Activated CD8-positive, alpha-beta memory T cell treated with anti-CD3 and anti-CD28 coated beads for 48 hours (primary cell): ENCODE data around the gene SIT1.
"Not testable (repeated sequence)": the region's sequence is repeated elsewhere in the genome, so short reads cannot be mapped to it uniquely, and the experiment has no call there.

Experiments
- DNase-seq, 3 experiments: peaks; one replicate each; pipeline ENCODE4 v3.0.0-alpha.2; 2020; ENCODE audit warnings: low read depth in 2 of 3, low spot score in 2 of 3

Gene SIT1

GRCh38 chr9:35660966-35661415 is 10.3 kb upstream of the SIT1 start:
- no peak for DNase-seq

GRCh38 chr9:35659340-35659739 is 8.6 kb upstream of the SIT1 start:
- no peak for DNase-seq

GRCh38 chr9:35658968-35659220 is 8.2 kb upstream of the SIT1 start:
- no peak for DNase-seq

GRCh38 chr9:35658137-35658967 is 7.6 kb upstream of the SIT1 start, which contains the start of gene CCDC107:
TSS of gene CCDC107 (plus strand) at chr9:35658292. CDS start at chr9:35658380, 88 bp downstream.
- DNase-seq, result peak; percentile 63 to 76 (median 74)

- DNase-seq, result peak; percentile 79 to 92 (median 84)
These were observed 6.9 kb upstream of the SIT1 start, which contains the start of gene RMRP for GRCh38 chr9:35657546-35658136. TSS of gene RMRP (minus strand) at chr9:35658019.

- DNase-seq, result no peak
These were observed 6.3 kb upstream of the SIT1 start for GRCh38 chr9:35656831-35657545.

GRCh38 chr9:35656348-35656747 is 5.6 kb upstream of the SIT1 start:
- DNase-seq, result no peak

- no peak for DNase-seq
These were observed 2.9 kb upstream of the SIT1 start for GRCh38 chr9:35653611-35654010.

- DNase-seq, result no peak
These were observed 2.1 kb upstream of the SIT1 start for GRCh38 chr9:35652829-35653209.

GRCh38 chr9:35651956-35652828 is 1.5 kb upstream of the SIT1 start:
- DNase-seq, result no peak

GRCh38 chr9:35649431-35650340 is 1.0 kb downstream of the SIT1 start:
- DNase-seq, result peak in 1 of 3 experiments; percentile 32

GRCh38 chr9:35646533-35647265 is 4.0 kb downstream of the SIT1 start:
- DNase-seq, result peak; percentile 82 to 84 (median 83)

- DNase-seq, result no peak
These were observed 4.6 kb downstream of the SIT1 start for GRCh38 chr9:35646153-35646532.

- DNase-seq, result not testable (repeated sequence)
These were observed 5.0 kb downstream of the SIT1 start for GRCh38 chr9:35645736-35646135.

- no peak for DNase-seq
These were observed 7.7 kb downstream of the SIT1 start for GRCh38 chr9:35643046-35643445.

GRCh38 chr9:35641478-35641877 is 9.3 kb downstream of the SIT1 start:
- not testable (repeated sequence) for DNase-seq

GRCh38 chr9:35640431-35640830 is 10.3 kb downstream of the SIT1 start:
- DNase-seq, result not testable (repeated sequence)

GRCh38 chr9:35639631-35640030 is 11.1 kb downstream of the SIT1 start:
- no peak for DNase-seq

- DNase-seq, result not testable (repeated sequence)
These were observed 11.5 kb downstream of the SIT1 start for GRCh38 chr9:35639225-35639624.
